Measurements from ENCODE around the gene PRDM11. TPM values are rescaled to one million over a fixed set of nuclear protein-coding genes. Genes with fewer than 3 reads are reported as not detected.

The PRDM11 gene
- total RNA-seq, 4 donors from 2014 or later: 26.4 to 57.2 (median 29.6) TPM

DNA sequence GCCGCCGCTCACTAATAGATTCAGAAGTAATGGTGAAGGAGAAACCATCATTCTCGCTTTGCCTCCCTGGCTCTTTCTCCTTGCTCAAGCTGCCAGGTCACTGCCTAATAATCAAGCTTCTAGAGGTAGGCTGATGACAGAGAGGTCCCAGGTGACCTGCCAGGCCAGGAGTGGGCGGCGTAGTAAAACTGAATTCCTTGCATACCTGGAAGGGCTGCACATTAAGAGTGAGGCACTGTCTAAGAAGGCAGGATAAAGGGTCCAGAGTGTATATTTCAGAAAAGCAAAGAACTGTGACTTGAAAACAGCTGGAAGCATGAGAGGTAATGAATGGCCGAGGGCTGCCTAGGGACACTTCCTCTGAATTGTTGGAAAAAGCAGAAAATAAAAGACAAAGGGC lies 135.6 kb downstream of the PRDM11 start:
- H3K9me3 ChIP-seq: peaks cover 0 to 12% (median 0%) of the 10 kb centered on the region in 3 donors
- no peak overlapping the region for H3K4me3 ChIP-seq
- H3K27me3 ChIP-seq: peaks cover 80% of the 10 kb centered on the region
- no peak overlapping the region for H3K27ac ChIP-seq
- TF ChIP-seq EP300 (IDR thresholded peaks at IDR 0.05) (no peak), POLR2AphosphoS5 (IDR thresholded peaks at IDR 0.05) (no peak), POLR2A (IDR thresholded peaks at IDR 0.05) (no peak)
- TF ChIP-seq, protein P1, sequence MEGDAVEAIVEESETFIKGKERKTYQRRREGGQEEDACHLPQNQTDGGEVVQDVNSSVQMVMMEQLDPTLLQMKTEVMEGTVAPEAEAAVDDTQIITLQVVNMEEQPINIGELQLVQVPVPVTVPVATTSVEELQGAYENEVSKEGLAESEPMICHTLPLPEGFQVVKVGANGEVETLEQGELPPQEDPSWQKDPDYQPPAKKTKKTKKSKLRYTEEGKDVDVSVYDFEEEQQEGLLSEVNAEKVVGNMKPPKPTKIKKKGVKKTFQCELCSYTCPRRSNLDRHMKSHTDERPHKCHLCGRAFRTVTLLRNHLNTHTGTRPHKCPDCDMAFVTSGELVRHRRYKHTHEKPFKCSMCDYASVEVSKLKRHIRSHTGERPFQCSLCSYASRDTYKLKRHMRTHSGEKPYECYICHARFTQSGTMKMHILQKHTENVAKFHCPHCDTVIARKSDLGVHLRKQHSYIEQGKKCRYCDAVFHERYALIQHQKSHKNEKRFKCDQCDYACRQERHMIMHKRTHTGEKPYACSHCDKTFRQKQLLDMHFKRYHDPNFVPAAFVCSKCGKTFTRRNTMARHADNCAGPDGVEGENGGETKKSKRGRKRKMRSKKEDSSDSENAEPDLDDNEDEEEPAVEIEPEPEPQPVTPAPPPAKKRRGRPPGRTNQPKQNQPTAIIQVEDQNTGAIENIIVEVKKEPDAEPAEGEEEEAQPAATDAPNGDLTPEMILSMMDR (IDR thresholded peaks at IDR 0.05): no peak
- H3K4me1 ChIP-seq: peaks cover 0 to 10% (median 0%) of the 10 kb centered on the region in 3 donors
- H3K36me3 ChIP-seq: no peaks in the 10 kb centered on the region
- no peak for ATAC-seq
- WGBS, 2 donors (ENCODE audit: low coverage in 1 of 2): 54 to 92% methylated on average over 2 of the region's 6 CpGs

Other genes with a start within 250 kb of the PRDM11 start
- 100 to 1,000 TPM in 1 of 4 donors, 10 to 100 TPM in 3; 19.8 to 110 (median 40.8) TPM for gene TP53I11, start 195.8 kb upstream of the PRDM11 start, total RNA-seq
- 1 to 10 TPM in 1 of 4 donors, under 1 TPM in 2, not detected in 1; 0.19 to 1.3 (median 0.67) TPM for gene SYT13, start 139.7 kb downstream of the PRDM11 start, total RNA-seq